Sigmoid colon (tissue), 7 donors: Measurements from ENCODE around the gene SMYD3. TPM values are rescaled to one million over a fixed set of nuclear protein-coding genes. Genes with fewer than 3 reads are reported as not detected.
"Not testable (repeated sequence)": the region's sequence is repeated elsewhere in the genome, so short reads cannot be mapped to it uniquely, and the experiment has no call there.

Source experiments
- DNase-seq: peaks from one replicate; pipeline ENCODE4 v3.0.0-alpha.2; 2019
- H3K27ac ChIP-seq, 4 donors: fragments of 200-600 bp; sonication (generic); one replicate each; pipeline ENCODE4 v1.5.1; 2016 to 2019; ENCODE audit warnings: mild to moderate bottlenecking in 1 of 4
- H3K27me3 ChIP-seq, 3 donors: fragments of 200-600 bp; sonication (generic); one replicate each; pipeline ENCODE4 v1.5.1; 2019; ENCODE audit warnings: mild to moderate bottlenecking in 1 of 3
- H3K36me3 ChIP-seq, 4 donors: fragments of 200-600 bp; sonication (generic); one replicate each; pipeline ENCODE4 v1.5.1; 2016 to 2019
- H3K4me1 ChIP-seq, 4 donors: fragments of 200-600 bp; sonication (generic); one replicate each; pipeline ENCODE4 v1.5.1; 2017 to 2019
- H3K4me3 ChIP-seq, 4 donors: fragments of 200-600 bp; sonication (generic); one replicate each; pipeline ENCODE4 v1.5.1; 2017 to 2019; ENCODE audit warnings: mild to moderate bottlenecking in 2 of 4, moderate library complexity in 1 of 4
- H3K9me3 ChIP-seq, 4 donors: fragments of 200-600 bp in 3 of 4; sonication (generic) in 3 of 4; one replicate each; pipeline versions ENCODE4 v1.5.1 to v1.6.1; 2013 to 2019
- CTCF ChIP-seq, 4 experiments: fragments of 450-650 bp in 3 of 4; fragments of 200-600 bp in 1 of 4; IDR thresholded peaks; one replicate each; pipeline ENCODE4 v1.5.1; 2016 to 2019; ENCODE audit warnings: antibody characterized with exemption in 4 of 4, mild to moderate bottlenecking in 3 of 4, moderate library complexity in 2 of 4
- EP300 ChIP-seq, 4 donors: sonication (generic); formaldehyde crosslinking; IDR thresholded peaks; one replicate each; pipeline ENCODE4 v1.6.1; 2017; ENCODE audit warnings: antibody characterized with exemption in 4 of 4
- POLR2A ChIP-seq, 2 donors: fragments of 450-650 bp; IDR thresholded peaks; one replicate each; pipeline ENCODE4 v1.6.1; 2016; ENCODE audit warnings: antibody characterized with exemption in 2 of 2, mild to moderate bottlenecking in 2 of 2, moderate library complexity in 2 of 2
- POLR2AphosphoS5 ChIP-seq, 4 donors: sonication (generic); formaldehyde crosslinking; IDR thresholded peaks; one replicate each; pipeline ENCODE4 v1.6.1; 2017; ENCODE audit warnings: antibody characterized with exemption in 4 of 4
- WGBS, 2 donors: extraction: QIAGEN DNeasy Blood & Tissue Kit; methylation state at CpG; one replicate each; pipeline ENCODE4 v1.1.7; 2013; 5-methylcytosine and 5-hydroxymethylcytosine counted together
- intact Hi-C: fragments of 100-400 bp; cut with DNase I; formaldehyde crosslinking; loops from one replicate; pipeline ENCODE4 v1.15.1; 2023
- polyA plus RNA-seq, 3 donors: library from polyadenylated mRNA; stranded (reverse); fragments of 200-250 nt; gene quantifications; one replicate each; pipeline ENCODE4 v1.2.3, GENCODE V29; 2013
- total RNA-seq, 4 donors: library from RNA; depleted of rRNA; stranded (reverse); fragments of >200 nt; gene quantifications; one replicate each; pipeline ENCODE4 v1.1.0, GENCODE V29; 2016
- donor health status: healthy with polysubstance abuse.
- donor health status: Bipolar disorder and iron deficiency.
- donor health status: healthy.

SMYD3 gene
- total and polyA plus RNA-seq, 7 donors, result 8.7 to 23.8 (median 17.1) TPM

- Histone ChIP-seq H3K36me3 (no peaks in the 10 kb centered on the region), H3K27ac (no peak overlapping the region), H3K9me3 (peaks cover 0 to 3% (median 1%) of the 10 kb centered on the region in 4 donors), H3K4me3 (no peak overlapping the region), H3K4me1 (no peaks in the 10 kb centered on the region), H3K27me3 (no peaks in the 10 kb centered on the region)
- intact Hi-C loops, result no loop called here
- 76 to 95% methylated on average over 10 of the region's 10 CpGs for WGBS, 2 donors
- no peak for TF ChIP-seq EP300 (IDR thresholded peaks at IDR 0.05)
- no peak for TF ChIP-seq CTCF (IDR thresholded peaks at IDR 0.05)
- TF ChIP-seq POLR2AphosphoS5 (IDR thresholded peaks at IDR 0.05), result no peak
- no peak for DNase-seq
These were observed 758.8 kb downstream of the SMYD3 start for GRCh38 chr1:245748240-245748639.

- H3K4me1 ChIP-seq, result no peaks in the 10 kb centered on the region
- H3K36me3 ChIP-seq, result no peaks in the 10 kb centered on the region
- intact Hi-C loops, result no loop called here
- peaks cover 0 to 5% (median 2%) of the 10 kb centered on the region in 4 donors for H3K9me3 ChIP-seq
- no peaks in the 10 kb centered on the region for H3K27me3 ChIP-seq
- no peak for DNase-seq
- no peak overlapping the region for H3K4me3 ChIP-seq
- WGBS, 2 donors, result 76 to 84% methylated on average over 9 of the region's 9 CpGs
- H3K27ac ChIP-seq, result no peak overlapping the region
- TF ChIP-seq EP300 (IDR thresholded peaks at IDR 0.05) (no peak), CTCF (IDR thresholded peaks at IDR 0.05) (no peak), POLR2A (IDR thresholded peaks at IDR 0.05) (no peak), POLR2AphosphoS5 (IDR thresholded peaks at IDR 0.05) (no peak)
These were observed 764.2 kb downstream of the SMYD3 start for GRCh38 chr1:245742896-245743295.

GRCh38 chr1:245740336-245740735 is 766.7 kb downstream of the SMYD3 start:
- H3K9me3 ChIP-seq, H3K27ac ChIP-seq, H3K36me3 ChIP-seq, intact Hi-C loops, H3K4me3 ChIP-seq, DNase-seq, H3K27me3 ChIP-seq, H3K4me1 ChIP-seq: not testable (repeated sequence)
- 93 to 99% methylated on average over 1 of the region's 1 CpG for WGBS, 2 donors

- Histone ChIP-seq H3K36me3 (no peaks in the 10 kb centered on the region), H3K27ac (no peak overlapping the region), H3K4me3 (no peak overlapping the region), H3K4me1 (no peaks in the 10 kb centered on the region), H3K27me3 (no peaks in the 10 kb centered on the region), H3K9me3 (peaks cover 0 to 10% (median 1%) of the 10 kb centered on the region in 4 donors)
- 85 to 89% methylated on average over 2 of the region's 2 CpGs for WGBS, 2 donors
- no peak for DNase-seq
- TF ChIP-seq POLR2AphosphoS5 (IDR thresholded peaks at IDR 0.05) (no peak), CTCF (IDR thresholded peaks at IDR 0.05) (no peak), POLR2A (IDR thresholded peaks at IDR 0.05) (no peak), EP300 (IDR thresholded peaks at IDR 0.05) (no peak)
- intact Hi-C loops, result no loop called here
These were observed 776.3 kb downstream of the SMYD3 start for GRCh38 chr1:245730801-245731200.

- WGBS, 2 donors, result 94 to 97% methylated on average over 3 of the region's 3 CpGs
- H3K36me3 ChIP-seq, H3K27me3 ChIP-seq, H3K9me3 ChIP-seq, H3K4me1 ChIP-seq, H3K4me3 ChIP-seq, intact Hi-C loops, H3K27ac ChIP-seq, DNase-seq: not testable (repeated sequence)
These were observed 779.0 kb downstream of the SMYD3 start for GRCh38 chr1:245728035-245728434.

- no peaks in the 10 kb centered on the region for H3K36me3 ChIP-seq
- no peaks in the 10 kb centered on the region for H3K4me1 ChIP-seq
- DNase-seq, result no peak
- intact Hi-C loops, result no loop called here
- 73 to 90% methylated on average over 4 of the region's 4 CpGs for WGBS, 2 donors
- no peaks in the 10 kb centered on the region for H3K27me3 ChIP-seq
- no peak for TF ChIP-seq POLR2AphosphoS5 (IDR thresholded peaks at IDR 0.05)
- TF ChIP-seq POLR2A (IDR thresholded peaks at IDR 0.05), result no peak
- no peak overlapping the region for H3K27ac ChIP-seq
- H3K4me3 ChIP-seq, result no peak overlapping the region
- H3K9me3 ChIP-seq, result peaks cover 0 to 3% (median 0%) of the 10 kb centered on the region in 4 donors
These were observed 785.6 kb downstream of the SMYD3 start for GRCh38 chr1:245721488-245721887.
